Activated effector memory CD4-positive, alpha-beta T cell treated with Interleukin-2 at 50 U/mL for 16 hours (primary cell): ENCODE measurements around the gene TFPT.
A peak's percentile ranks its signal among the peaks of the same experiment; 100 is the strongest.

Source experiments
- DNase-seq: peaks from one replicate; pipeline ENCODE4 v3.0.0-alpha.2; 2020

Gene TFPT

DNA sequence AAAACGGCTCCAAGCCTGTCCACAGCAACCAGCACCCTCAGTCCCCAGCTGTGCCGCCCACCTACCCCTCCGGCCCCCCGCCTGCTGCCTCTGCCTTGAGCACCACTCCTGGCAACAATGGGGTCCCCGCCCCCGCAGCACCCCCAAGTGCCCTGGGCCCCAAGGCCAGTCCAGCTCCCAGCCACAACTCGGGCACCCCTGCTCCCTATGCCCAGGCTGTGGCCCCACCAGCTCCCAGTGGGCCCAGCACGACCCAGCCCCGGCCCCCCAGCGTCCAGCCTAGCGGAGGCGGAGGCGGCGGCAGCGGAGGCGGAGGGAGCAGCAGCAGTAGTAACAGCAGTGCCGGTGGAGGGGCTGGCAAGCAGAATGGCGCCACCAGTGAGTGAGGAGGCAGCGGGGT lies 32.7 kb upstream of the TFPT start:
- DNase-seq = no peak

GRCh38 chr19:54147676-54148075 lies 32.2 kb upstream of the TFPT start:
- DNase-seq = no peak

DNA sequence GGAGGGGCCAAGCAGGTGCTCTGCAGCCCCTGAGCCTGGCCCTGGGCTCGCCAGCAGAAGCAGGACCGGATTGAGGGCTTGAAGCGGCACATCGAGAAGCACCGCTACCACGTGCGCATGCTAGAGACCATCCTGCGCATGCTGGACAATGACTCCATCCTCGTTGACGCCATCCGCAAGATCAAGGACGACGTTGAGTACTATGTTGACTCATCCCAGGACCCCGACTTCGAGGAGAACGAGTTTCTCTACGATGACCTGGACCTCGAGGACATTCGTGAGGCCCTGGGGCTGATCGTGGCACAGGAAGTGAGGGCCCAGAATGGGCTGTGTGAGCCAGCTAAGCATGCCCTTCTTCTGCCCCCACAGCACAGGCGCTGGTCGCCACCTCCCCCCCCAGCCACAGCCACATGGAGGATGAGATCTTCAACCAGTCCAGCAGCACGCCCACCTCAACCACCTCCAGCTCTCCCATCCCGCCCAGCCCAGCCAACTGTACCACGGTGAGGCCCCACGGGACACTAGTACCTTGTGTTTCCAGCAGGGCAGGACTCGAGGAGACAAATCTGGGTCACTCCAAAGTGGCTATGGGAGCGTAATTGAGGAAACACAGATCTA lies 30.2 kb upstream of the TFPT start:
- no peak for DNase-seq

GRCh38 chr19:54142166-54142780 lies 26.8 kb upstream of the TFPT start:
- no peak for DNase-seq

- DNase-seq = no peak
Measured at GRCh38 chr19:54141356-54141755, 25.9 kb upstream of the TFPT start.

DNA sequence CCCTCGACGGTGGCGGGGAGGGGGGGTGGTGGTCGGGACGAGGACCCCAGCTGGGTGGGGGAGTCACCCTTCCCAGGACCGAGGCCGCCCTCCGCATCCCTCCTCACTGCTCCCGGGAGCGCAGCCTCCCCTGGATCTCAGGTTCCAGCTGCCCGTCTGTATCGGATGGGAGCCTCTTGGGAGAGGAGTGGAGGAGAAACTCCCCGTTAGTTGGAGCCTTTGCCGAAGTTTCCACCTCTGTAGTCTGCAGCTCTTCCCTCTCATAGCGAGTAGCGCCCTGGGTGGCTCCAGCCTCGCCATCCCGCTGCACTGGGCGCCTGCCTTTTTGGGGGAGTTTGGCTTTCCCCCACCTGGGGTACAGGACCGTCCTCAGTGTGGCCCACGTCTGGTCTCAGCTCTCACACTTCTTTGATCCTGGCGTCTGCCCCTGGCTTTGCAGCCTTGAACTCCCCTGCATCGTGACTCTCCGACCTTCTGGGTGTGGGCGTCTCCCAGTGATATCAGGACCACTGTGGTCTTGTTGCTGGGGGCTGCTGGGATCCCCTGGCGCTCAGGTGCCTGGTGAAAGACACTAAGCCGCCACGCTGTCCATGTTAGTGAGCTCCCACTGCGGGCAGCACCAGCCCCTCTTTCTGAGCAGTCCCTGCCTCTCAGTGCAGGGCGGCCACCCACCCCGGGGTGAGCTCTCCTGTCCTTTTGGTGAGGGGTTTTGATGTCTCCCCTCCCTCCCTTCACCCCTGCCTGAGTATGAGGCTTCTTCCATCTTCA lies 23.2 kb upstream of the TFPT start:
- no peak for DNase-seq

DNA sequence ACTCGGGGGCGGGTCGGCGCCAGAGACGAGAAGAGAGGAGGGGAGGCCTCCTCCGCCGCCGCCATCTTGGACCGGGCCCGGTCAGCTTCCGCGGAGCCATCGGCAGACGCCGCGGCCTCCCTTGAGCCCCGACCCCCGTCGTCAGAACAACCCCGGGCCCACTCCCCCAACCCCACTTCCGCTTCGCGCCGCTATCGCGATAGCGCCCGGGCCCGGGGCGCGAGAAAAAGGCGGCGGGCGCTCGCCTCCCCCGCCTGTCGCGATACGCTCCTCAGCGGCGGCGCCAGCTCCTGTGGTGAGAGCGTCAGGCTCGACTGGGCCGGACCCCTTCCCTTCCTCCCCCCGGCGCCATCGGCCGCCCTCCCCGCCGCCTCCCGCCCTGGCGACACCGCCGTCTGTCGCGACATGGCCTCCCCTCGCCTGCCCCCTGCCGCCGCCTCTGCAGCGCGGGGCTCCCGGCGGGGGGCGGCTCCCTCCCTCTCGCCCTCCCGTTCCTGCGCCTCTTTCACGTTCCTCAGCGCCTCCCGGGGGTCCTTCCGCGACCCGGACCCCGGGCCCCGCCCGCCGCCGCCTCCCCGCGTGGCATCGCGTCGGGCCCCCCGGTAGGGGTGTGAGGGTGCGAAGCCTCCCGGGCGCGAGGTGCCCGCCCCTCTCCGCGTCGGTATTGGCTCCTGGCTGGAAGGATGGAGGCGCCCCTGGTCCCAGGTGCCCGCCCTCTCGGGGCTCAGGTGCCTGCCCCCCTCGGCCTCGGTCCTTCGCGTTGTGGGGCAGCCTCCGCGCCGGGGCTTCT lies 22.4 kb upstream of the TFPT start, which contains the start of gene CNOT3:
Gene CNOT3 (plus strand): TSS at position 64 of the 790 bp plus-strand sequence. CDS start 5,217 bp downstream, outside the sequence.
- no peak for DNase-seq

GRCh38 chr19:54136864-54137698 lies 21.6 kb upstream of the TFPT start:
- DNase-seq = peak; percentile 99

GRCh38 chr19:54136086-54136863 lies 20.8 kb upstream of the TFPT start:
- DNase-seq = no peak

DNA sequence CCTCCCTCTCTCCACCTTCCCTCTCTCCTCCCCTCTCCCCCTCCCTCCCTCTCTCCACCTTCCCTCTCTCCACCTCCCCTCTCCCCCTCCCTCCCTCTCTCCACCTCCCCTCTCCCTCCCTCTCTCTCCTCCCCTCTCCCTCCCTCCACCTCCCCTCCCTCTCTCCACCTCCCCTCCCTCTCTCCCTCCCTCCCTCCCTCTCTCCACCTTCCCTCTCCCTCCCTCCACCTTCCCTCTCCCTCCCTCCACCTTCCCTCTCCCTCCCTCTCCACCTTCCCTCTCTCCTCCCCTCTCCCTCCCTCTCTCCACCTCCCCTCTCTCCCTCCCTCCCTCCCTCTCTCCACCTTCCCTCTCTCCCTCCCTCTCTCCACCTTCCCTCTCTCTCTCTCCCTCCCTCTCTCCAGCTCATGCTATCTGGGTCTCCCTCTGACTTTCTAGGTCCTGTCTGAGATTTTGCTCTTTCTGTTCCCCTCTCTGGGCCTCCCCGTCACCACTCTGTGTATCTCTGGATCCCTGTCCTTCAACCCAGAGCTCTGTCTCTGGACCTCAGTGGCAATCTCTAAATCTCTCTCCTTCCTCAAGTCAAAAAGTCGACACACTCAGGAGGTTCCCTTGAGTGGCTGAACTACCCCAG lies 18.6 kb upstream of the TFPT start:
- DNase-seq = no peak

DNA sequence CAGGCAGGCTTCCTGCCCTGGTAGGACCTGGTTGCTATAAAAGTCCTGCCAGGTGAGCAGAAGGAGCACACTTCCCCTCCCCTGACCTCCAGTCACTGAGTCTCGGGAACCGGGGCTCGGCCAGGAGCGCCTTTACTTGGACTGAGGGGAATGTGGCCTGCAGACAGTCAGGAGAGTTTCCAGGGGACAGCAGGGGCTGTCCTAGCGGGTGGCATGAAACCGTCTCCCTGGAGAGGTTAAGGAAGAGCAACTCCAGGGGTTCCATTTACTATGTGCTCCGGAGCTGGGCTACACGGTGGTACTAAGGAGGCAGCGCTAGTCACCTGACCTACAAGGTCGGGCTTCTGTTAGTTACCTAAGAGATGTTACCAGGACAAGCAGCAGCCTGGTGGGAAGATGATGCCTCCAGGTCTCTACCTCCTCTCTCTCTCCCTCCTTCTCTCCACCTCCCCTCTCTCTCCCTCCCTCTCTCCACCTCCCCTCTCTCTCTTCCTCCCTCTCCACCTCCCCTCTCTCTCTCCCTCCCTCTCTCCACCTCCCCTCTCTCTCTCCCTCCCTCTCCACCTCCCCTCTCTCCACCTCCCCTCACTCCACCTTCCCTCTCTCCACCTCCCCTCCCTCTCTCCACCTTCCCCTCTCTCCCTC lies 18.0 kb upstream of the TFPT start:
- no peak for DNase-seq

- DNase-seq = no peak
Measured at GRCh38 chr19:54129617-54129996, 14.2 kb upstream of the TFPT start.

DNA sequence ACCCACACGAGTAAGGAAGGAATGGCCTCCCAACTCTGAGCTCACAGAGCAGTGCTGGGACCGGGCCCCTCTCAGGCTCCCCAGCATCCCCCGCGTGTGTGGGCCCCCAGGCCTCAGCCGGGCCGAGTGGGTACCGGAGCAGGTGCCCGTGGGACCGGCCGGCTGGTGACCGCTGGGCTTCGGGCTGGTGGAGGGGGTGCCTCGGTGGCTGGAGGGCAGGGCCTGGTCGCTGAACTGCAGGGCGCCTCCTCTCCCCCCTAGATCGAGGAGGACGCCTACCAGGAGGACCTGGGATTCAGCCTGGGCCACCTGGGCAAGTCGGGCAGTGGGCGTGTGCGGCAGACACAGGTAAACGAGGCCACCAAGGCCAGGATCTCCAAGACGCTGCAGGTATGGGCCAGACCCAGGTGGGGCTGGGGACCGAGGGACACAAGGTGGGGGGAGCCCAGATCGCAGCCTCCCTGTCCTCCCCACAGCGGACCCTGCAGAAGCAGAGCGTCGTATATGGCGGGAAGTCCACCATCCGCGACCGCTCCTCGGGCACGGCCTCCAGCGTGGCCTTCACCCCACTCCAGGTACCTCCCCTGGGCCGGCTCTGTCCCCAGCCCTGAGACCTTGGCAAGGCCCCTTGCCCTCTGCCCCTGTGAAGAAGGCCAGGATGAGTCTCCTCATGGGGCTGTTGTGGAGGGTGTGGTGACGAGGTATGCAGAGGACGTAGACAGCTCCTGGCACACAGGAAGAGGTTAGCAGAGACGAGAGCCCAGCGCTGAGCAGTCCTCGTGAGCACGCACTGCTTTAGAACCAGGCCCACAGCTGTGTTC lies 13.5 kb upstream of the TFPT start:
- DNase-seq = no peak

DNA sequence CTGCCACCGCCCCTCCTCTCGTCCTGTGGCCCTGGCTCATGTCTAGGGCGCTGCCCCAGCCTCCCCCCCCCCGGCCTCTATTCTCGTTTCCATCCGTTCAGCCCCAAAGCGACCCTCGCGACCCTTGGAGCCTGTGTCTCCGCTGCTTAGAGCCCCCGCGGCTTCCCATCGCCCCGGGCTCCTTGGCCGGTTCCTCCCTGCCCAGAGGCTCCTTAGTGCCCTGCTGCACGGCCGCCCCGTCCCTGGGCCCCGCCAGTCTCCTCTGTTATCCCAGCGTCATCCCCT lies 12.9 kb upstream of the TFPT start:
- DNase-seq = no peak

DNA sequence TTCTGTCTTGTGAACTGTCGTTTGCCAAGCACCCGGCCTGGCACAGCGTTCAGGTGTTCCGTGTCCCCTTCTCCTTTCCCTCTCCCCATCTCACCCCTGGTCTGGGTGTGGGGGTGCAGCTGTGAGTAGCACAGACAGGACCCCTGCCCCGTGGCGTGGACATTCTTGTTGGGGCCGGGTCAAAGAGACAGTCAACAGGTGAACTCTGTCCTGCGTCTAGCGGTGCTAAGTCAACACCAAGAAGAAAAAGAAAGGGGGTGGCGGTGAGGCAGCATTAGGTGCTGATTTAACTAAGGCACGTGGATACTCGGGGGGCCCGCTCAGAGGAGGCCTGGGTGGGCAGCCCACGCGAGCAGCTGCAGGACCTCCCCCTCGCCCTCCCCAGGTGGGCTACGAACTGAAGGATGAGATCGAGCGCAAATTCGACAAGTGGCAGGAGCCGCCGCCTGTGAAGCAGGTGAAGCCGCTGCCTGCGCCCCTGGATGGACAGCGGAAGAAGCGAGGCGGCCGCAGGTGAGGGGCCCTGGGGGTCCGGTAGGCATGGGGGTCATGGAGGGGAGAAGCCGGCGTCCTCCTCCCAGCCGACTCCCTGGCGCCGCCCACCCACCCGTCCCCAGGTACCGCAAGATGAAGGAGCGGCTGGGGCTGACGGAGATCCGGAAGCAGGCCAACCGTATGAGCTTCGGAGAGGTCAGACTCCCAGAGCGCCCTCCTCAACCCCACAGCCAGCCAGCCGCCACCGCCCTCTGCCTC lies 12.4 kb upstream of the TFPT start:
- no peak for DNase-seq

DNA sequence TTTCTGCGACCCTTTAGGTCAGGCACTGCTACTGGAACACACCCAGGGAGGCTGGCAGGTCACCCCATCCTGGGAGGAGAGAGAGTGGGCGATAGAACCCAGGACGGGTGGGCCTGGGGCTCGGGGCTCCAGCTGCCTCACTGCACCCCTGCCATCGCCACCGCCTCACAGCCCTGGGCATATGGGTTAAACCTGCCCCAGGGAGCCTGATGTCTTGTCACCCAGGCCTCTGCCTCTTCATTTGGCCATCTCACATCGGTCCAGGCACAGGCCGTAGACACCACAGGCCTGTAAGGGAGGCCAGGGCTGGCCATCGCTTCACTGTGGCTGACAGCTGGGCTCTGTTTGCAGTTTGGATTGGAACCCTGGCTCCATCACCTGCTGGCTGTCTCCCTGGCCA lies 10.3 kb upstream of the TFPT start:
- DNase-seq = no peak

GRCh38 chr19:54124393-54124792 lies 8.9 kb upstream of the TFPT start:
- DNase-seq = no peak

GRCh38 chr19:54123682-54124081 lies 8.2 kb upstream of the TFPT start:
- DNase-seq = no peak

GRCh38 chr19:54121259-54121658 lies 5.8 kb upstream of the TFPT start:
- no peak for DNase-seq
